GM23338 (cell line): ENCODE measurements around the gene ZNF511. TPM values are rescaled to one million over a fixed set of nuclear protein-coding genes. Genes with fewer than 3 reads are reported as not detected.

ENCODE experiments used
- ATAC-seq: fragments of 200-7000 bp; cut with Tn5 transposase; 3 replicates; pipeline ENCODE4 v1.9.1; 2020
- DNase-seq: peaks from one replicate; pipeline ENCODE4 v3.0.0-alpha.2; 2015; ENCODE audit warnings: low spot score
- H2AFZ ChIP-seq: fragments of 200-600 bp; sonication (generic); 2 replicates; pipeline ENCODE4 v1.8.0; 2016; ENCODE audit warnings: antibody characterized with exemption, mild to moderate bottlenecking, moderate library complexity
- H3F3A ChIP-seq: fragments of 200-600 bp; sonication (generic); replicated peaks from 2 replicates; pipeline ENCODE4 v1.8.0; 2017; ENCODE audit warnings: antibody characterized with exemption, mixed run types, low read depth
- H3K27ac ChIP-seq: fragments of 200-600 bp; sonication (generic); 2 replicates; pipeline ENCODE4 v1.6.1; 2016; ENCODE audit warnings: low read depth
- H3K27me3 ChIP-seq: fragments of 200-600 bp; sonication (generic); 2 replicates; pipeline ENCODE4 v1.8.0; 2016; ENCODE audit warnings: mild to moderate bottlenecking, mixed run types, moderate library complexity; ENCODE audit not compliant: insufficient read depth
- H3K36me3 ChIP-seq: fragments of 200-600 bp; sonication (generic); 2 replicates; pipeline ENCODE4 v1.8.0; 2016; ENCODE audit warnings: mild to moderate bottlenecking; ENCODE audit not compliant: insufficient read depth
- H3K4me1 ChIP-seq: fragments of 200-600 bp; sonication (generic); 2 replicates; pipeline ENCODE4 v1.8.0; 2016; ENCODE audit warnings: mild to moderate bottlenecking, moderate library complexity; ENCODE audit not compliant: insufficient read depth
- H3K4me2 ChIP-seq: fragments of 200-600 bp; sonication (generic); 2 replicates; pipeline ENCODE4 v1.7.1; 2017; ENCODE audit warnings: mixed run types
- H3K4me3 ChIP-seq: fragments of 200-600 bp; sonication (generic); 2 replicates; pipeline ENCODE4 v1.6.1; 2016; ENCODE audit warnings: mixed run types
- H3K79me2 ChIP-seq: fragments of 200-600 bp; sonication (generic); replicated peaks from 2 replicates; pipeline ENCODE4 v1.8.0; 2017; ENCODE audit warnings: mild to moderate bottlenecking; ENCODE audit not compliant: insufficient read depth
- H3K9me2 ChIP-seq: fragments of 200-600 bp; sonication (generic); 2 replicates; pipeline ENCODE4 v1.8.0; 2017; ENCODE audit not compliant: insufficient read depth
- H4K20me1 ChIP-seq: fragments of 200-600 bp; sonication (generic); replicated peaks from 2 replicates; pipeline ENCODE4 v1.8.0; 2017; ENCODE audit warnings: mild to moderate bottlenecking; ENCODE audit not compliant: insufficient read depth
- H3K27ac Mint-ChIP-seq: 2 replicates; pipeline ENCODE4 v1.8.0; 2020; ENCODE audit warnings: inconsistent platforms, mild to moderate bottlenecking, moderate library complexity, mixed read lengths
- H3K27me3 Mint-ChIP-seq: 3 replicates; pipeline ENCODE4 v1.8.0; 2022; ENCODE audit warnings: low read depth, mild to moderate bottlenecking, moderate library complexity, mixed read lengths, inconsistent platforms; ENCODE audit not compliant: insufficient read depth, poor library complexity
- H3K36me3 Mint-ChIP-seq: 3 replicates; pipeline ENCODE4 v1.8.0; 2021; ENCODE audit warnings: low read depth, mild to moderate bottlenecking, inconsistent platforms, moderate library complexity, mixed read lengths
- H3K4me1 Mint-ChIP-seq: 3 replicates; pipeline ENCODE4 v1.8.0; 2020; ENCODE audit warnings: mild to moderate bottlenecking, inconsistent platforms, mixed read lengths
- H3K4me3 Mint-ChIP-seq: 3 replicates; pipeline ENCODE4 v1.8.0; 2021; ENCODE audit warnings: moderate library complexity, mild to moderate bottlenecking, inconsistent platforms, mixed read lengths
- H3K9me3 Mint-ChIP-seq: 3 replicates; pipeline ENCODE4 v1.8.0; 2020; ENCODE audit warnings: moderate library complexity, mild to moderate bottlenecking, inconsistent platforms, mixed read lengths
- CREB1 ChIP-seq: fragments of 250-450 bp; sonication (Bioruptor Pico); IDR thresholded peaks from 2 replicates; pipeline ENCODE4 v1.5.0; 2020; ENCODE audit warnings: low read depth, mild to moderate bottlenecking, moderate library complexity
- EZH2 ChIP-seq: fragments of 200-600 bp; sonication (generic); IDR thresholded peaks from one replicate; pipeline ENCODE4 v1.8.0; 2017; ENCODE audit warnings: antibody characterized with exemption, mild to moderate bottlenecking, low read depth; ENCODE audit not compliant: unreplicated experiment
- EZH2phosphoT487 ChIP-seq: fragments of 200-600 bp; sonication (generic); IDR thresholded peaks from one replicate; pipeline ENCODE4 v1.8.1; 2018; ENCODE audit warnings: antibody characterized with exemption; ENCODE audit not compliant: unreplicated experiment
- JUNB ChIP-seq: IDR thresholded peaks from one replicate; pipeline ENCODE4 v1.6.1; 2016; ENCODE audit warnings: antibody characterized with exemption; ENCODE audit not compliant: unreplicated experiment
- NANOG ChIP-seq: IDR thresholded peaks from 2 replicates; pipeline ENCODE4 v1.6.1; 2016; ENCODE audit warnings: antibody characterized with exemption, borderline replicate concordance
- POLR2AphosphoS5 ChIP-seq: IDR thresholded peaks from 2 replicates; pipeline ENCODE4 v1.6.1; 2016; ENCODE audit warnings: antibody characterized with exemption, low read depth
- STAT1 ChIP-seq: IDR thresholded peaks from one replicate; pipeline ENCODE4 v1.6.1; 2016; ENCODE audit warnings: antibody characterized with exemption; ENCODE audit not compliant: unreplicated experiment
- ZNF114 ChIP-seq: fragments of 250-450 bp; sonication (Bioruptor Pico); IDR thresholded peaks from 2 replicates; pipeline ENCODE4 v1.5.0; 2020; ENCODE audit warnings: mild to moderate bottlenecking, moderate library complexity
- ZNF331 ChIP-seq: fragments of 250-450 bp; sonication (Bioruptor Pico); IDR thresholded peaks from 2 replicates; pipeline ENCODE4 v1.5.0; 2020; ENCODE audit warnings: low read depth, mild to moderate bottlenecking, moderate library complexity
- polyA plus RNA-seq: library from polyadenylated mRNA; unstranded; fragments of >200 nt; fragmentation: Nextera tagmentation; extraction: Ambion mirVana; gene quantifications from 2 replicates; pipeline ENCODE4 v1.2.1, GENCODE V29; 2016
- total RNA-seq: library from RNA; depleted of rRNA; stranded (reverse); fragments of >200 nt; shearing (Covaris generic); gene quantifications from 2 replicates; pipeline ENCODE4 v1.2.3, GENCODE V29; 2014
- TF ChIP-seq, protein P1 (sequence below), 2 experiments: fragments of 200-600 bp in 1 of 2; sonication (generic) in 1 of 2; conservative IDR thresholded peaks; 2 replicates each; pipeline versions ENCODE4 v1.5.1 to v1.6.1; 2016 to 2017; ENCODE audit warnings: antibody characterized with exemption in 2 of 2, low read depth in 2 of 2, mild to moderate bottlenecking in 2 of 2, moderate library complexity in 1 of 2
- TF ChIP-seq, protein P2 (sequence below): fragments of 250-450 bp; sonication (Bioruptor Pico); IDR thresholded peaks from 2 replicates; pipeline ENCODE4 v1.5.0; 2020; ENCODE audit warnings: mild to moderate bottlenecking, moderate library complexity
- TF ChIP-seq, protein P3 (sequence below): IDR thresholded peaks from one replicate; pipeline ENCODE4 v1.6.1; 2018; ENCODE audit warnings: antibody characterized with exemption; ENCODE audit not compliant: unreplicated experiment
- TF ChIP-seq, protein P4 (sequence below): IDR thresholded peaks from 2 replicates; pipeline ENCODE4 v1.6.1; 2016; ENCODE audit warnings: antibody characterized with exemption

ZNF511 gene
- total and polyA plus RNA-seq, 2 experiments from 2014 or later, result 41.3 to 104 TPM

DNA sequence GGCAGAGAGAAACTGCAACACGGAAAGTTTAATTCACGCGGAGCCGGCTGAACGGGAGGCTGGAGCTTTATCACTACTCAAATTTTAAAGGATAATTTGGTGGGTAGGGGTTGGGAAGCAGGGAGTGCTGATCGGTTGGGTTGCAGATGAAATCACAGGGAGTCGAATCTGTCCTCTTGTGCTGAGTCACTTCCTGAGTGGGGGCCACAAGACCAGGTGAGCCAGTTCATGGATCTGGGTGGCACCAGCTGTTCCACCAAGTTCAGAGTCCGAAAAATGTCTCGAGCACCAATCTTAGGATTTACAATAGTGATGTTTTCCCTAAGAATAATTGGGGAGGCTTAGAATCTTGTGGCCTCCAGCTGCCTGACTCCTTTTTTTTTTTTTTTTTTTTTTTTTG is 34.8 kb downstream of the ZNF511 start:
- H3K4me1 Mint-ChIP-seq, result peaks cover 11% of the 10 kb centered on the region
- Histone ChIP-seq H3K4me2 (no peak overlapping the region), H3K9me2 (no peaks in the 10 kb centered on the region), H2AFZ (peak overlapping the region; percentile 28; the same call in 1 of the 2 replicates), H3F3A (0 out of 2 replicates have a peak, but pooled peaks cover 1% of the 10 kb centered on the region), H3K27me3 (no peaks in the 10 kb centered on the region), H3K27ac (no peak overlapping the region), H4K20me1 (no peaks in the 10 kb centered on the region), H3K4me1 (no peaks in the 10 kb centered on the region; the same call in 1 of the 2 replicates), H3K36me3 (no peaks in the 10 kb centered on the region), H3K4me3 (no peak overlapping the region), H3K79me2 (no peaks in the 10 kb centered on the region)
- peaks cover 5% of the 10 kb centered on the region; the same call in 2 of the 3 replicates for H3K9me3 Mint-ChIP-seq
- no peak overlapping the region for H3K27ac Mint-ChIP-seq
- ATAC-seq (no peak), DNase-seq (no peak)
- TF ChIP-seq NANOG (no peak), JUNB (no peak), EZH2 (no peak), ZNF114 (CRISPR knock-in tag) (no peak), EZH2phosphoT487 (no peak), POLR2AphosphoS5 (no peak), ZNF331 (CRISPR knock-in tag) (no peak), CREB1 (CRISPR knock-in tag) (no peak), STAT1 (no peak)
- TF ChIP-seq, protein P1, sequence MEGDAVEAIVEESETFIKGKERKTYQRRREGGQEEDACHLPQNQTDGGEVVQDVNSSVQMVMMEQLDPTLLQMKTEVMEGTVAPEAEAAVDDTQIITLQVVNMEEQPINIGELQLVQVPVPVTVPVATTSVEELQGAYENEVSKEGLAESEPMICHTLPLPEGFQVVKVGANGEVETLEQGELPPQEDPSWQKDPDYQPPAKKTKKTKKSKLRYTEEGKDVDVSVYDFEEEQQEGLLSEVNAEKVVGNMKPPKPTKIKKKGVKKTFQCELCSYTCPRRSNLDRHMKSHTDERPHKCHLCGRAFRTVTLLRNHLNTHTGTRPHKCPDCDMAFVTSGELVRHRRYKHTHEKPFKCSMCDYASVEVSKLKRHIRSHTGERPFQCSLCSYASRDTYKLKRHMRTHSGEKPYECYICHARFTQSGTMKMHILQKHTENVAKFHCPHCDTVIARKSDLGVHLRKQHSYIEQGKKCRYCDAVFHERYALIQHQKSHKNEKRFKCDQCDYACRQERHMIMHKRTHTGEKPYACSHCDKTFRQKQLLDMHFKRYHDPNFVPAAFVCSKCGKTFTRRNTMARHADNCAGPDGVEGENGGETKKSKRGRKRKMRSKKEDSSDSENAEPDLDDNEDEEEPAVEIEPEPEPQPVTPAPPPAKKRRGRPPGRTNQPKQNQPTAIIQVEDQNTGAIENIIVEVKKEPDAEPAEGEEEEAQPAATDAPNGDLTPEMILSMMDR (conservative IDR thresholded peaks at IDR 0.05; ENCODE audit: low read depth in 2 of 2), result no peak
- TF ChIP-seq, protein P2, sequence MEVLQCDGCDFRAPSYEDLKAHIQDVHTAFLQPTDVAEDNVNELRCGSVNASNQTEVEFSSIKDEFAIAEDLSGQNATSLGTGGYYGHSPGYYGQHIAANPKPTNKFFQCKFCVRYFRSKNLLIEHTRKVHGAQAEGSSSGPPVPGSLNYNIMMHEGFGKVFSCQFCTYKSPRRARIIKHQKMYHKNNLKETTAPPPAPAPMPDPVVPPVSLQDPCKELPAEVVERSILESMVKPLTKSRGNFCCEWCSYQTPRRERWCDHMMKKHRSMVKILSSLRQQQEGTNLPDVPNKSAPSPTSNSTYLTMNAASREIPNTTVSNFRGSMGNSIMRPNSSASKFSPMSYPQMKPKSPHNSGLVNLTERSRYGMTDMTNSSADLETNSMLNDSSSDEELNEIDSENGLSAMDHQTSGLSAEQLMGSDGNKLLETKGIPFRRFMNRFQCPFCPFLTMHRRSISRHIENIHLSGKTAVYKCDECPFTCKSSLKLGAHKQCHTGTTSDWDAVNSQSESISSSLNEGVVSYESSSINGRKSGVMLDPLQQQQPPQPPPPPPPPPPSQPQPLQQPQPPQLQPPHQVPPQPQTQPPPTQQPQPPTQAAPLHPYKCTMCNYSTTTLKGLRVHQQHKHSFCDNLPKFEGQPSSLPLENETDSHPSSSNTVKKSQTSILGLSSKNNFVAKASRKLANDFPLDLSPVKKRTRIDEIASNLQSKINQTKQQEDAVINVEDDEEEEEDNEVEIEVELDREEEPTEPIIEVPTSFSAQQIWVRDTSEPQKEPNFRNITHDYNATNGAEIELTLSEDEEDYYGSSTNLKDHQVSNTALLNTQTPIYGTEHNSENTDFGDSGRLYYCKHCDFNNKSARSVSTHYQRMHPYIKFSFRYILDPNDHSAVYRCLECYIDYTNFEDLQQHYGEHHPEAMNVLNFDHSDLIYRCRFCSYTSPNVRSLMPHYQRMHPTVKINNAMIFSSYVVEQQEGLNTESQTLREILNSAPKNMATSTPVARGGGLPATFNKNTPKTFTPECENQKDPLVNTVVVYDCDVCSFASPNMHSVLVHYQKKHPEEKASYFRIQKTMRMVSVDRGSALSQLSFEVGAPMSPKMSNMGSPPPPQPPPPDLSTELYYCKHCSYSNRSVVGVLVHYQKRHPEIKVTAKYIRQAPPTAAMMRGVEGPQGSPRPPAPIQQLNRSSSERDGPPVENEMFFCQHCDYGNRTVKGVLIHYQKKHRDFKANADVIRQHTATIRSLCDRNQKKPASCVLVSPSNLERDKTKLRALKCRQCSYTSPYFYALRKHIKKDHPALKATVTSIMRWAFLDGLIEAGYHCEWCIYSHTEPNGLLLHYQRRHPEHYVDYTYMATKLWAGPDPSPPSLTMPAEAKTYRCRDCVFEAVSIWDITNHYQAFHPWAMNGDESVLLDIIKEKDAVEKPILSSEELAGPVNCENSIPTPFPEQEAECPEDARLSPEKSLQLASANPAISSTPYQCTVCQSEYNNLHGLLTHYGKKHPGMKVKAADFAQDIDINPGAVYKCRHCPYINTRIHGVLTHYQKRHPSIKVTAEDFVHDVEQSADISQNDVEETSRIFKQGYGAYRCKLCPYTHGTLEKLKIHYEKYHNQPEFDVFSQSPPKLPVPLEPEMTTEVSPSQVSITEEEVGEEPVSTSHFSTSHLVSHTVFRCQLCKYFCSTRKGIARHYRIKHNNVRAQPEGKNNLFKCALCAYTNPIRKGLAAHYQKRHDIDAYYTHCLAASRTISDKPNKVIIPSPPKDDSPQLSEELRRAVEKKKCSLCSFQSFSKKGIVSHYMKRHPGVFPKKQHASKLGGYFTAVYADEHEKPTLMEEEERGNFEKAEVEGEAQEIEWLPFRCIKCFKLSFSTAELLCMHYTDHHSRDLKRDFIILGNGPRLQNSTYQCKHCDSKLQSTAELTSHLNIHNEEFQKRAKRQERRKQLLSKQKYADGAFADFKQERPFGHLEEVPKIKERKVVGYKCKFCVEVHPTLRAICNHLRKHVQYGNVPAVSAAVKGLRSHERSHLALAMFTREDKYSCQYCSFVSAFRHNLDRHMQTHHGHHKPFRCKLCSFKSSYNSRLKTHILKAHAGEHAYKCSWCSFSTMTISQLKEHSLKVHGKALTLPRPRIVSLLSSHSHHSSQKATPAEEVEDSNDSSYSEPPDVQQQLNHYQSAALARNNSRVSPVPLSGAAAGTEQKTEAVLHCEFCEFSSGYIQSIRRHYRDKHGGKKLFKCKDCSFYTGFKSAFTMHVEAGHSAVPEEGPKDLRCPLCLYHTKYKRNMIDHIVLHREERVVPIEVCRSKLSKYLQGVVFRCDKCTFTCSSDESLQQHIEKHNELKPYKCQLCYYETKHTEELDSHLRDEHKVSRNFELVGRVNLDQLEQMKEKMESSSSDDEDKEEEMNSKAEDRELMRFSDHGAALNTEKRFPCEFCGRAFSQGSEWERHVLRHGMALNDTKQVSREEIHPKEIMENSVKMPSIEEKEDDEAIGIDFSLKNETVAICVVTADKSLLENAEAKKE, result no peak
- TF ChIP-seq, protein P3, sequence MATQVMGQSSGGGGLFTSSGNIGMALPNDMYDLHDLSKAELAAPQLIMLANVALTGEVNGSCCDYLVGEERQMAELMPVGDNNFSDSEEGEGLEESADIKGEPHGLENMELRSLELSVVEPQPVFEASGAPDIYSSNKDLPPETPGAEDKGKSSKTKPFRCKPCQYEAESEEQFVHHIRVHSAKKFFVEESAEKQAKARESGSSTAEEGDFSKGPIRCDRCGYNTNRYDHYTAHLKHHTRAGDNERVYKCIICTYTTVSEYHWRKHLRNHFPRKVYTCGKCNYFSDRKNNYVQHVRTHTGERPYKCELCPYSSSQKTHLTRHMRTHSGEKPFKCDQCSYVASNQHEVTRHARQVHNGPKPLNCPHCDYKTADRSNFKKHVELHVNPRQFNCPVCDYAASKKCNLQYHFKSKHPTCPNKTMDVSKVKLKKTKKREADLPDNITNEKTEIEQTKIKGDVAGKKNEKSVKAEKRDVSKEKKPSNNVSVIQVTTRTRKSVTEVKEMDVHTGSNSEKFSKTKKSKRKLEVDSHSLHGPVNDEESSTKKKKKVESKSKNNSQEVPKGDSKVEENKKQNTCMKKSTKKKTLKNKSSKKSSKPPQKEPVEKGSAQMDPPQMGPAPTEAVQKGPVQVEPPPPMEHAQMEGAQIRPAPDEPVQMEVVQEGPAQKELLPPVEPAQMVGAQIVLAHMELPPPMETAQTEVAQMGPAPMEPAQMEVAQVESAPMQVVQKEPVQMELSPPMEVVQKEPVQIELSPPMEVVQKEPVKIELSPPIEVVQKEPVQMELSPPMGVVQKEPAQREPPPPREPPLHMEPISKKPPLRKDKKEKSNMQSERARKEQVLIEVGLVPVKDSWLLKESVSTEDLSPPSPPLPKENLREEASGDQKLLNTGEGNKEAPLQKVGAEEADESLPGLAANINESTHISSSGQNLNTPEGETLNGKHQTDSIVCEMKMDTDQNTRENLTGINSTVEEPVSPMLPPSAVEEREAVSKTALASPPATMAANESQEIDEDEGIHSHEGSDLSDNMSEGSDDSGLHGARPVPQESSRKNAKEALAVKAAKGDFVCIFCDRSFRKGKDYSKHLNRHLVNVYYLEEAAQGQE, result no peak
- TF ChIP-seq, protein P4, sequence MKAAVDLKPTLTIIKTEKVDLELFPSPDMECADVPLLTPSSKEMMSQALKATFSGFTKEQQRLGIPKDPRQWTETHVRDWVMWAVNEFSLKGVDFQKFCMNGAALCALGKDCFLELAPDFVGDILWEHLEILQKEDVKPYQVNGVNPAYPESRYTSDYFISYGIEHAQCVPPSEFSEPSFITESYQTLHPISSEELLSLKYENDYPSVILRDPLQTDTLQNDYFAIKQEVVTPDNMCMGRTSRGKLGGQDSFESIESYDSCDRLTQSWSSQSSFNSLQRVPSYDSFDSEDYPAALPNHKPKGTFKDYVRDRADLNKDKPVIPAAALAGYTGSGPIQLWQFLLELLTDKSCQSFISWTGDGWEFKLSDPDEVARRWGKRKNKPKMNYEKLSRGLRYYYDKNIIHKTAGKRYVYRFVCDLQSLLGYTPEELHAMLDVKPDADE, result no peak
- no peak overlapping the region; the same call in 2 of the 3 replicates for H3K4me3 Mint-ChIP-seq
- H3K36me3 Mint-ChIP-seq, result no peaks in the 10 kb centered on the region
- peaks cover 17% of the 10 kb centered on the region for H3K27me3 Mint-ChIP-seq
